ENCODE results near the gene CAMKV. TPM values are rescaled to one million over a fixed set of nuclear protein-coding genes. Genes with fewer than 3 reads are reported as not detected.

Gene CAMKV
- total RNA-seq, 2 experiments from 2014 or later: not detected

DNA sequence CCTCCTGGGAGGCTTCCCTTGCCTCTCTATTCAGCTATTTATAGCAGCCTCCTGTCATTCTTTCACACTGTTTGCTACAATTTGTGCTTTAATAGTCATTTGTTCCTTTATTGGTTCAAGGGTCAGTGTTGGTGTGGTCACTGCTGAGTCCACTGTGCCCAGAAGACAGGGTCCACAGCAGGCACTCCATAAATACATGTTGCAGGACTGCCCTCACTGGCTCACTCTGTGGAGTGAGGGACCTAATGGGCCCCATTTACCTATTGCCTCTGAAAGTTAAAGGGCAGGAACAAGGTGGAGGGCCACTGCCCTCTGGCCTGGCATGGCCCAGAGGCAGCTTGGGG, 17.2 kb upstream of the CAMKV start:
- no peak for DNase-seq
- CTCF ChIA-PET: no interaction called here
- Mint-ChIP-seq H3K27me3 (ENCODE audit: low read depth) (peaks cover under 1% of the 10 kb centered on the region), H3K4me3 (no peak overlapping the region), H3K36me3 (ENCODE audit: low read depth) (no peaks in the 10 kb centered on the region), H3K4me1 (ENCODE audit: low read depth) (peaks cover 6% of the 10 kb centered on the region), H3K9me3 (ENCODE audit: insufficient read depth) (no peaks in the 10 kb centered on the region), H3K27ac (no peak overlapping the region)
- no peak for ATAC-seq
- POLR2A ChIA-PET: no interaction called here

DNA sequence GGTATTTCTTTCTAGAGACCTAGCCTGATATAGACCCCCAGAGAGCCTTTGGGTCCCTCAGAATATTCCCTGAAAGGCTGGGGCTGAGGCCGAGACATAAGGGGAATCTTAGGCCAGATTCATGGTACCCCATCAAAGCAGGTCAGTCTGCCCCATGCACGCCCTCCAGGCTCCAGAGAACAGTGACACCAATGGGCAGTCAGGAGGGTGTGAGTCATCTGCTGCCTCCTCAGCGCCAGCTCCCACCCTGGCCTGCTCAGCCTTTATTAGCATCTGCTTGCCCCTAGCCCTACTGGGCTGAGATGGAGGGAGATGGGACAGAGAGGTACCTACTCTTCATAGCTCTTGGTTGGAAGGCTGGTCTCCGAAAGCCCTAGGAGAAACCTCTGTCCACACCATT, 14.3 kb upstream of the CAMKV start:
- no peak overlapping the region for H3K4me3 Mint-ChIP-seq
- H3K27me3 Mint-ChIP-seq (ENCODE audit: low read depth): peaks cover 5% of the 10 kb centered on the region
- H3K4me1 Mint-ChIP-seq (ENCODE audit: low read depth): no peaks in the 10 kb centered on the region
- H3K27ac Mint-ChIP-seq: no peak overlapping the region
- H3K36me3 Mint-ChIP-seq (ENCODE audit: low read depth): no peaks in the 10 kb centered on the region
- no peaks in the 10 kb centered on the region for H3K9me3 Mint-ChIP-seq (ENCODE audit: insufficient read depth)
- ATAC-seq (no peak), DNase-seq (no peak)
- CTCF ChIA-PET: interaction anchor here (0.8 kb wide), 1 partner anchor 81 kb away, joined by 3 read pairs; the partner anchor contains the start of gene INKA1
- POLR2A ChIA-PET: no interaction called here

DNA sequence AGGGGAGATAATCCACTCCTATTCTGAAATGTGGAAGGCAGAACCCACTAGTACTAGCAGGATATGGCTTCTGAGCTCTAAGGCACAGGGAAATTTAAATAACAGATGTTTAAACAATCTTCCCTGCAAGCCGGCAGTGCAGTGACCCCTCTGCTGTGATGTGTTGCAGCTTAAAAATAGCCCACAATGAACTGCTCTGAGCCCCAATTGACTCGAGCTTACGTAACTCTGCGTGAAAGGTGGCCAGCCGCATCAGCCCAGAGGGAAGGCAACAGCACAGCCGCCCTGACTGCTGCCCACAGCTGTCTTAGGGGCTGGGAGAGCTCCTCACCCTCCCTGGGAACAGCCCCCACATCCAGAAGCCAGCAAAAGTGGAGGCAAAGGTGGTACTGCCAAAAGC, 12.5 kb upstream of the CAMKV start:
- ATAC-seq (no peak), DNase-seq (no peak)
- Mint-ChIP-seq H3K9me3 (ENCODE audit: insufficient read depth) (no peaks in the 10 kb centered on the region), H3K27ac (no peak overlapping the region), H3K4me1 (ENCODE audit: low read depth) (no peaks in the 10 kb centered on the region), H3K27me3 (ENCODE audit: low read depth) (peaks cover 5% of the 10 kb centered on the region), H3K36me3 (ENCODE audit: low read depth) (no peaks in the 10 kb centered on the region), H3K4me3 (no peak overlapping the region)
- CTCF ChIA-PET: interaction anchor here (1.4 to 1.6 kb wide), 2 partner anchors 25 to 55 kb away, joined by 4 read pairs; no protein-coding TSS in a partner anchor
- POLR2A ChIA-PET: no interaction called here

DNA sequence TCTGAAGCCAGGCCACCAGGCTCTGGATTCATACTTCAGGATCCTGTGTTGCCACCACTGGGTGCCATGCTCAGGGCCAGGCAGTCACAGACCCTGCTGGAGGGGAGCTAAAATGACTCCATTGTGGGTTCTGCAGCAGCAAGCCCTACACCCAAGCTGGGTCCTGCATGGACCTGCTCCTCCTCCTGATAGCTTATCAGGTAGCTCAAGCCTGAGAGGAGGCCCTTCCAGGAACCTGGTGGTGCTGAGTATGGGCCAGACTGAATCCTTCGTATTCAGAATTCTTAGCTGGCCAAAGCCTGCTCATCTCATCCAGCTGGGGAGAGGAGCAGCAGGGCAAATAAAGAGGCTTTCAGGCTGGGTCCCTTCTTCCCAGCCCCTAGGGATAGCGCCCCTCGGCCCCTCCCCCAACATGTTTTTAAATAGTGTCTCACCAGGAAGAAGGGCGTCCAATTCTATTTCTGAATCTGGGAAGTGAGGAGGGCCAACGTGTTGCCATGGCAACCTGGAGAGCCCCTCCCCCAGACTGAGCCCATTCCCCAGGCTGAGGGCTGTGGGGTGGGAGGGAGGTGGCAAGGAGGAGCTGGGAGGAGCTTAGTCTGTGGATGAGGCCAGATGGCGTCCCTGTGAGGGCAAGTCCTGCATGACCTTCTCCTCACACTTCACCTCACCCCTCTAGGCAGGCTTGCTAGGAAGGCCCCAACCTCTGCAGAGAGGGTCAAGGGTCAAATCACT, 11.0 kb upstream of the CAMKV start:
- Mint-ChIP-seq H3K9me3 (ENCODE audit: insufficient read depth) (no peaks in the 10 kb centered on the region), H3K27me3 (ENCODE audit: low read depth) (peaks cover 5% of the 10 kb centered on the region), H3K4me1 (ENCODE audit: low read depth) (no peaks in the 10 kb centered on the region), H3K36me3 (ENCODE audit: low read depth) (no peaks in the 10 kb centered on the region), H3K4me3 (no peak overlapping the region), H3K27ac (no peak overlapping the region)
- no peak for ATAC-seq
- DNase-seq: no peak
- ChIA-PET CTCF (interaction anchor here (0.9 to 1.4 kb wide), 2 partner anchors 9 to 18 kb away, joined by 3 read pairs; no protein-coding TSS in a partner anchor), POLR2A (no interaction called here)

DNA sequence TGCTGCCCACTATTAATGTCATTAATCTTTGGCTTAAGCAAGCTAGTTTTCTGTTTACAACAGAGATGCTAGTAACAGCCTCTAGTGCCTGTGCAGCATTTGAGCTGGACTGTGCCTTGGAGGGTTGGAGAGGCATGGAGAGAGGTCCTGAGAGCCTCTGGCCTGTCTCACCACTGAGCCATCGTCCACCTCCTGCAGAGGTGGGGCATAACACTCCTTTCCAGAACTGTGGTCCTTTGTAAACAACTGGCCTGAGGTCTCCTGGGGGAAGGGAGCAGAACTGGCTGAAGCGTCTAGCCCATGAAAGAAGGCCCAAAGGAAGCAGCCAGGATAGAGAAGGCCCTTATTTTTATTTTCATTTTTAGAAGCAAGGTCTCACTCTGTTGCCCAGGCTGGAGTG, 10.0 kb upstream of the CAMKV start:
- POLR2A ChIA-PET: interaction anchor here (1.2 kb wide), 1 partner anchor 34 kb away, joined by 3 read pairs; no protein-coding TSS in a partner anchor

DNA sequence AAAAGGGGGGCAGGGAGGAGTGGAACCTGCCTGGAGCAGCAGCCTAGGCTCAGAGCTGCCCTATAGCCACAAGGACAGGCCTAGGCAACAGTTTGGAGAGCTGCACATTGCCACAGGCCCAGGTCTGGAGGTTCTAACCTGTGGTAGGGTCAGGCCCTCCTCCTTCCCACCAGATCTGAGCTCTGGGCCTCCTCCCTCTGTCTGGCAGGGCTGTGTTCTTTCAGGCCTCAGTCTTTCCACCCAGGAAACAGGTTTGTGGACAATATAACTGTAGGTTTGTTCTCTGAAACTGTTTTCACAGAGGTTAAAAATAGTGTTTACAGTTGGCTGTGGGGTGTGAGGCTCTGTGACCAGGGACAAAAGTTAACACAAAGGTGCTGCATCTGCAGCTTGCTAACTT, 9.0 kb upstream of the CAMKV start:
- peaks cover 5% of the 10 kb centered on the region for H3K27me3 Mint-ChIP-seq (ENCODE audit: low read depth)
- H3K9me3 Mint-ChIP-seq (ENCODE audit: insufficient read depth): no peaks in the 10 kb centered on the region
- DNase-seq (no peak), ATAC-seq (no peak)
- ChIA-PET POLR2A (interaction anchor here (1.2 kb wide), 1 partner anchor 33 kb away, joined by 3 read pairs; no protein-coding TSS in a partner anchor), CTCF (interaction anchor here (1.4 kb wide), 1 partner anchor 21 kb away, joined by 4 read pairs; no protein-coding TSS in a partner anchor)
- no peak overlapping the region for H3K4me3 Mint-ChIP-seq
- H3K36me3 Mint-ChIP-seq (ENCODE audit: low read depth): no peaks in the 10 kb centered on the region
- H3K27ac Mint-ChIP-seq: no peak overlapping the region
- H3K4me1 Mint-ChIP-seq (ENCODE audit: low read depth): no peaks in the 10 kb centered on the region

More for the DNA sequence above, 10.0 kb upstream of the CAMKV start:
- Mint-ChIP-seq H3K4me1 (ENCODE audit: low read depth) (no peaks in the 10 kb centered on the region), H3K27ac (no peak overlapping the region), H3K36me3 (ENCODE audit: low read depth) (no peaks in the 10 kb centered on the region), H3K9me3 (ENCODE audit: insufficient read depth) (no peaks in the 10 kb centered on the region), H3K27me3 (ENCODE audit: low read depth) (peaks cover 5% of the 10 kb centered on the region), H3K4me3 (no peak overlapping the region)
- ATAC-seq (no peak), DNase-seq (no peak)
- CTCF ChIA-PET: interaction anchor here (1.4 kb wide), 1 partner anchor 10 kb away, joined by 3 read pairs; no protein-coding TSS in a partner anchor

DNA sequence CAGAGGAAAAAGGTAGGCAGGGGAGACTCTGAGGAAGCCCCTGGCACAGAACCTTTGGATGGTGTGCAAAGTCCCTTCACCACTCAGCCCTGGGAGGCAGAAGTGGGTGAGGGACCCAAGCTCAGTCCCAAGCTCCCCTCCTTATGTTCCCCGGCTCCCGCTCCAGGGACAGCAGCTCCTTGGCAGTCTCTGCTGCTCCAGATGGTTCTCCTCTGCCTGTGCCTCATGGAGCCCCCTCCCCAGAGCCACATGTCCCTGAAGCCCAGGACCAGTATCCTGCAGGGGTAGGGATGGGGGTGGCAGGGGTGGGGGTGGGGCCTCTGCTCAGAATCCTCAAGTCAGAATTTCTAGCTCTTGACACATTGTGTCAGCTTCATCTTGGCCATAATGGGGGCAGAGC, 8.0 kb upstream of the CAMKV start:
- ChIA-PET CTCF (interaction anchor here (1.2 kb wide), 1 partner anchor 24 kb away, joined by 3 read pairs; no protein-coding TSS in a partner anchor), POLR2A (interaction anchor here (1.0 kb wide), 1 partner anchor 15 kb away, joined by 3 read pairs; no protein-coding TSS in a partner anchor)
- no peak for ATAC-seq
- Mint-ChIP-seq H3K27me3 (ENCODE audit: low read depth) (peaks cover 5% of the 10 kb centered on the region), H3K4me3 (no peak overlapping the region), H3K9me3 (ENCODE audit: insufficient read depth) (no peaks in the 10 kb centered on the region), H3K36me3 (ENCODE audit: low read depth) (no peaks in the 10 kb centered on the region), H3K4me1 (ENCODE audit: low read depth) (no peaks in the 10 kb centered on the region), H3K27ac (no peak overlapping the region)
- DNase-seq: no peak

DNA sequence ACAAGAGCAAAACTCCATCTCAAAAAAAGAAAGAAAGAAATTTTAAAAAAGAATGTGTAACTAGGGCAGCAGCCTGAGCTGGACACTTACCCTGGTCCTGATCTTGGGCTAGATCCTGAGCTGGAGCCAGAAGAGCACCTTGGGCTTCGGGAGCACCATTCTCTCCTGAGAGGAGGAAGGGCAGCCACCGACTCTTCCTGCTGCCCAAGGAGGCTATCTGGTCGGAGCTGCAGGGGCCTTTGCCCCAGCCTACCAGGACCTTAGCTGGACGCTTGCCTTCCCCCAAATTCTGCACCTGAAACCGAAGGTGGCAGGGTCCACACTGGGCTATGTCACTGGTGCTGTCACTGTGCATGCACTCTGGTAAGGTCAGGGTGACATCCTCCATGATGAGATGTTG, 6.9 kb upstream of the CAMKV start:
- H3K9me3 Mint-ChIP-seq (ENCODE audit: insufficient read depth): no peaks in the 10 kb centered on the region
- DNase-seq: no peak
- no peaks in the 10 kb centered on the region for H3K36me3 Mint-ChIP-seq (ENCODE audit: low read depth)
- no peak for ATAC-seq
- CTCF ChIA-PET: interaction anchor here (1.1 to 1.3 kb wide), 2 partner anchors 23 to 29 kb away, joined by 3 read pairs; no protein-coding TSS in a partner anchor
- POLR2A ChIA-PET: interaction anchor here (0.7 kb wide), 1 partner anchor 26 kb away, joined by 3 read pairs; no protein-coding TSS in a partner anchor
- H3K27ac Mint-ChIP-seq: no peak overlapping the region
- H3K4me1 Mint-ChIP-seq (ENCODE audit: low read depth): no peaks in the 10 kb centered on the region
- H3K4me3 Mint-ChIP-seq: no peak overlapping the region
- peaks cover 1% of the 10 kb centered on the region for H3K27me3 Mint-ChIP-seq (ENCODE audit: low read depth)

DNA sequence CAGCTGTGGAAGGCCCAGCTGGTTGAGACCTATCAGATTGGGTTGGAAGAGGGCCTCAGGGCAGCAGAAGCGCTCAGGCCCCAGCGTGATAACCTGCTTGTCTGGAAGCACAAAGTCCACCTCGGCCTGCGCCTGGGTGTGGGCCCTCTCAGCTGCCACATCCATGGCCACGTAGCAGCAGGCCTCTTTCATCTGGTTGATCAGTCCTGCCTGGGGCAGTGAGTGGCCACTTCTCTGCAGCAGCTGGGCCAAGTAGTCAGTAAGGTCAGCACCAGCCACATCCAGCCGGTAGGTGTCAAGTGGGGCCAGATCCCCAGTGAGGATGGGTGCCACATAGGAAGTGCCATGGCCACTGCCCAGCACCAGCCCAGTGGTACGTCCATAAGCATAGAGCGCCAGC, 3.9 kb upstream of the CAMKV start:
- no peaks in the 10 kb centered on the region for H3K9me3 Mint-ChIP-seq (ENCODE audit: insufficient read depth)
- DNase-seq: no peak
- H3K4me3 Mint-ChIP-seq: no peak overlapping the region
- ChIA-PET CTCF (no interaction called here), POLR2A (interaction anchor here (1.1 kb wide), 1 partner anchor 16 kb away, joined by 4 read pairs; no protein-coding TSS in a partner anchor)
- no peaks in the 10 kb centered on the region for H3K4me1 Mint-ChIP-seq (ENCODE audit: low read depth)
- no peak for ATAC-seq
- no peak overlapping the region for H3K27ac Mint-ChIP-seq
- peaks cover 14% of the 10 kb centered on the region for H3K27me3 Mint-ChIP-seq (ENCODE audit: low read depth)
- no peaks in the 10 kb centered on the region for H3K36me3 Mint-ChIP-seq (ENCODE audit: low read depth)

DNA sequence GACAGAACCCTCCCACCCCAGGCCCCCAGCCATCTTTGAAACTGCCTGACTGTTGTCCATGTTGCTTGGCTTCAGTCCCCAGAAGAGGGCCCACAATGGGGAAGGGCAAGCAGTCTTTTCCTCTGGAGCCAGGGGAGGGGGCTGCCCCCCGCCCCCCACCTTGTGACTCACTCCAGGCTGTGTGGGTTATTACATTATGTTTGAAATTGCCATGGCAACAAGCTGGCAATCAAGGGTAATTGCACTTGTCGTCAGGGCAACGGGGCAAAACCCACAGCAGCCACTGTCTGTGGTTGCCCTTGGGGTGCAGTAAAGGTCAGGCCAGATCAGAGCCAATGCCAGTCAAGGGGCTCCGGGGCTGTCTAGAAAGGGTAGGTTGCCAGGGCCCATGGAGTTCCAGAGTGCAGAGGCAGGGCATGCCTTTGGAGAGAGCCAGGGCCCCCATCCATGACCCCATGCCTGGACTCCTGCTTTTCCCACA, 3.1 kb upstream of the CAMKV start:
- H3K36me3 Mint-ChIP-seq (ENCODE audit: low read depth): no peaks in the 10 kb centered on the region
- DNase-seq (peak; percentile 29), ATAC-seq (peak; percentile 64)
- CTCF ChIA-PET: no interaction called here
- H3K27ac Mint-ChIP-seq: no peak overlapping the region
- no peak overlapping the region for H3K4me3 Mint-ChIP-seq
- H3K4me1 Mint-ChIP-seq (ENCODE audit: low read depth): no peaks in the 10 kb centered on the region
- POLR2A ChIA-PET: interaction anchor here (1.1 kb wide), 1 partner anchor 17 kb away, joined by 4 read pairs; no protein-coding TSS in a partner anchor
- peaks cover 22% of the 10 kb centered on the region for H3K27me3 Mint-ChIP-seq (ENCODE audit: low read depth)
- H3K9me3 Mint-ChIP-seq (ENCODE audit: insufficient read depth): no peaks in the 10 kb centered on the region

DNA sequence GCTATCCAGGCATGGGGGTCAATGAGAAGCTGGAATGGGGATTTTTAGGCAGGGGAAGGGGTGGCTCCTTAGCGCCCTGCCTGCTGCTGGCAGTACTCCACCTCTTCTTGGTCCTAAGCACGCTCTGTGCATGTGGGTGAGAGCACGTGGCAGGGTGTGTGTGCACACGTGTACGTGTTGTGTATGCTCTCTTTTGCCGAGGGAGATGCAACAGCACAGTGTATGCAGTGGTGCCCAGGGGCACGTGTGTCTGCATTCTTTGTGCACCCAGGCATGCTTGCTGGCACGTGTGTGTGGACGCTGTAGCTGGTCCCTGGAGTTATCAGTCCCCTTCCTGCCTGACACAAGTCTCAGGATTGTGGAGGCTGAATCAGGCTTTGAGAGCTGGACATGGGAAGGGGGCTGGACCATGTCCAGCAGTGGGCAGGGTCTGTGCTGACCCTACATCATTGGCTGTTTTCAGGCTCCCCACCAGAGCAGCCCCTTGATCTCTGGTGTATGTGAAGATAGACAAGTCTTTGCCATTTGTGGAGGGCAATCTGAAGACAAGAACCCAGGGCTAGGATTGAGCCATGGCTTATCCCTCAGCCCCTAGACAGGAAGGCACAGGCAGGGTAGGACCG, 1.9 kb upstream of the CAMKV start:
- H3K9me3 Mint-ChIP-seq (ENCODE audit: insufficient read depth): no peaks in the 10 kb centered on the region

More for the DNA sequence above, 1.9 kb upstream of the CAMKV start:
- POLR2A ChIA-PET: interaction anchor here (1.0 to 1.2 kb wide), 2 partner anchors 8 to 16 kb away, joined by 4 to 5 read pairs; no protein-coding TSS in a partner anchor
- Mint-ChIP-seq H3K27ac (no peak overlapping the region), H3K4me1 (ENCODE audit: low read depth) (no peaks in the 10 kb centered on the region), H3K4me3 (no peak overlapping the region), H3K27me3 (ENCODE audit: low read depth) (peaks cover 31% of the 10 kb centered on the region), H3K36me3 (ENCODE audit: low read depth) (no peaks in the 10 kb centered on the region)
- DNase-seq: no peak
- no peak for ATAC-seq
- CTCF ChIA-PET: interaction anchor here (1.2 kb wide), 1 partner anchor 33 kb away, joined by 4 read pairs; no protein-coding TSS in a partner anchor
